Measurements from ENCODE around the gene DEFB112. TPM values are rescaled to one million over a fixed set of nuclear protein-coding genes. Genes with fewer than 3 reads are reported as not detected.

The DEFB112 gene
- polyA plus RNA-seq, 1 donor from 2014 or later, result not detected

- no peak overlapping the region for H3K4me2 ChIP-seq (ENCODE audit: low read length)
- no peaks in the 10 kb centered on the region for H4K20me1 ChIP-seq (ENCODE audit: insufficient read depth)
- H3K79me2 ChIP-seq (replicated peaks; ENCODE audit: insufficient read depth, low read length), result no peaks in the 10 kb centered on the region
- no peak overlapping the region for H3K4me3 ChIP-seq (ENCODE audit: low read length)
- no peak overlapping the region for H3K9ac ChIP-seq (ENCODE audit: low read length)
- no peaks in the 10 kb centered on the region for H3K36me3 ChIP-seq (ENCODE audit: insufficient read depth, low read length)
- H3K9me3 ChIP-seq (ENCODE audit: low read length), result no peaks in the 10 kb centered on the region
- no peaks in the 10 kb centered on the region for H3K27me3 ChIP-seq (ENCODE audit: insufficient read depth, low read depth, low read length)
- no peaks in the 10 kb centered on the region for H3F3A ChIP-seq (ENCODE audit: insufficient read depth, low read length, poor library complexity, severe bottlenecking)
- H3K27ac ChIP-seq (ENCODE audit: low read length), result no peak overlapping the region
- H3K9me2 ChIP-seq (ENCODE audit: insufficient read depth, low read length), result no peaks in the 10 kb centered on the region
- H2AFZ ChIP-seq (ENCODE audit: low read depth, low read length), result no peak overlapping the region
- TF ChIP-seq TAF1 (IDR thresholded peaks at IDR 0.05; ENCODE audit: low read depth) (no peak), MXI1 (conservative IDR thresholded peaks at IDR 0.05; ENCODE audit: poor library complexity, severe bottlenecking) (no peak), SMC3 (conservative IDR thresholded peaks at IDR 0.05; ENCODE audit: poor library complexity) (no peak), EP300 (conservative IDR thresholded peaks at IDR 0.05; ENCODE audit: poor library complexity, severe bottlenecking) (no peak), EZH2 (IDR thresholded peaks at IDR 0.05; ENCODE audit: borderline replicate concordance, insufficient read depth, low read length, poor library complexity, severe bottlenecking) (no peak), POLR2AphosphoS5 (IDR thresholded peaks at IDR 0.05) (no peak), RAD21 (conservative IDR thresholded peaks at IDR 0.05) (no peak)
- TF ChIP-seq, protein P1, sequence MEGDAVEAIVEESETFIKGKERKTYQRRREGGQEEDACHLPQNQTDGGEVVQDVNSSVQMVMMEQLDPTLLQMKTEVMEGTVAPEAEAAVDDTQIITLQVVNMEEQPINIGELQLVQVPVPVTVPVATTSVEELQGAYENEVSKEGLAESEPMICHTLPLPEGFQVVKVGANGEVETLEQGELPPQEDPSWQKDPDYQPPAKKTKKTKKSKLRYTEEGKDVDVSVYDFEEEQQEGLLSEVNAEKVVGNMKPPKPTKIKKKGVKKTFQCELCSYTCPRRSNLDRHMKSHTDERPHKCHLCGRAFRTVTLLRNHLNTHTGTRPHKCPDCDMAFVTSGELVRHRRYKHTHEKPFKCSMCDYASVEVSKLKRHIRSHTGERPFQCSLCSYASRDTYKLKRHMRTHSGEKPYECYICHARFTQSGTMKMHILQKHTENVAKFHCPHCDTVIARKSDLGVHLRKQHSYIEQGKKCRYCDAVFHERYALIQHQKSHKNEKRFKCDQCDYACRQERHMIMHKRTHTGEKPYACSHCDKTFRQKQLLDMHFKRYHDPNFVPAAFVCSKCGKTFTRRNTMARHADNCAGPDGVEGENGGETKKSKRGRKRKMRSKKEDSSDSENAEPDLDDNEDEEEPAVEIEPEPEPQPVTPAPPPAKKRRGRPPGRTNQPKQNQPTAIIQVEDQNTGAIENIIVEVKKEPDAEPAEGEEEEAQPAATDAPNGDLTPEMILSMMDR (IDR thresholded peaks at IDR 0.05; ENCODE audit: poor library complexity, severe bottlenecking), result no peak
- TF ChIP-seq, protein P2, sequence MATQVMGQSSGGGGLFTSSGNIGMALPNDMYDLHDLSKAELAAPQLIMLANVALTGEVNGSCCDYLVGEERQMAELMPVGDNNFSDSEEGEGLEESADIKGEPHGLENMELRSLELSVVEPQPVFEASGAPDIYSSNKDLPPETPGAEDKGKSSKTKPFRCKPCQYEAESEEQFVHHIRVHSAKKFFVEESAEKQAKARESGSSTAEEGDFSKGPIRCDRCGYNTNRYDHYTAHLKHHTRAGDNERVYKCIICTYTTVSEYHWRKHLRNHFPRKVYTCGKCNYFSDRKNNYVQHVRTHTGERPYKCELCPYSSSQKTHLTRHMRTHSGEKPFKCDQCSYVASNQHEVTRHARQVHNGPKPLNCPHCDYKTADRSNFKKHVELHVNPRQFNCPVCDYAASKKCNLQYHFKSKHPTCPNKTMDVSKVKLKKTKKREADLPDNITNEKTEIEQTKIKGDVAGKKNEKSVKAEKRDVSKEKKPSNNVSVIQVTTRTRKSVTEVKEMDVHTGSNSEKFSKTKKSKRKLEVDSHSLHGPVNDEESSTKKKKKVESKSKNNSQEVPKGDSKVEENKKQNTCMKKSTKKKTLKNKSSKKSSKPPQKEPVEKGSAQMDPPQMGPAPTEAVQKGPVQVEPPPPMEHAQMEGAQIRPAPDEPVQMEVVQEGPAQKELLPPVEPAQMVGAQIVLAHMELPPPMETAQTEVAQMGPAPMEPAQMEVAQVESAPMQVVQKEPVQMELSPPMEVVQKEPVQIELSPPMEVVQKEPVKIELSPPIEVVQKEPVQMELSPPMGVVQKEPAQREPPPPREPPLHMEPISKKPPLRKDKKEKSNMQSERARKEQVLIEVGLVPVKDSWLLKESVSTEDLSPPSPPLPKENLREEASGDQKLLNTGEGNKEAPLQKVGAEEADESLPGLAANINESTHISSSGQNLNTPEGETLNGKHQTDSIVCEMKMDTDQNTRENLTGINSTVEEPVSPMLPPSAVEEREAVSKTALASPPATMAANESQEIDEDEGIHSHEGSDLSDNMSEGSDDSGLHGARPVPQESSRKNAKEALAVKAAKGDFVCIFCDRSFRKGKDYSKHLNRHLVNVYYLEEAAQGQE (IDR thresholded peaks at IDR 0.05; ENCODE audit: borderline replicate concordance), result no peak
Measured at GRCh38 chr6:50056242-50056641, 6.5 kb upstream of the DEFB112 start.

- H3K4me2 ChIP-seq (ENCODE audit: low read length), result no peak overlapping the region
- no peak overlapping the region for H3K27ac ChIP-seq (ENCODE audit: low read length)
- no peak overlapping the region for H3K4me3 ChIP-seq (ENCODE audit: low read length)
- no peaks in the 10 kb centered on the region for H3K9me3 ChIP-seq (ENCODE audit: low read length)
- no peak overlapping the region for H3K9ac ChIP-seq (ENCODE audit: low read length)
- TF ChIP-seq MXI1 (conservative IDR thresholded peaks at IDR 0.05; ENCODE audit: poor library complexity, severe bottlenecking), result no peak
- TF ChIP-seq RAD21 (conservative IDR thresholded peaks at IDR 0.05), result no peak
- TF ChIP-seq EP300 (conservative IDR thresholded peaks at IDR 0.05; ENCODE audit: poor library complexity, severe bottlenecking), result no peak
- no peak for TF ChIP-seq SMC3 (conservative IDR thresholded peaks at IDR 0.05; ENCODE audit: poor library complexity)
- TF ChIP-seq, protein P1 (IDR thresholded peaks at IDR 0.05; ENCODE audit: poor library complexity, severe bottlenecking), result no peak
- TF ChIP-seq EZH2 (IDR thresholded peaks at IDR 0.05; ENCODE audit: borderline replicate concordance, insufficient read depth, low read length, poor library complexity, severe bottlenecking), result no peak
- no peak for TF ChIP-seq TAF1 (IDR thresholded peaks at IDR 0.05; ENCODE audit: low read depth)
- no peak for TF ChIP-seq POLR2AphosphoS5 (IDR thresholded peaks at IDR 0.05)
- TF ChIP-seq, protein P2 (IDR thresholded peaks at IDR 0.05; ENCODE audit: borderline replicate concordance), result no peak
- H4K20me1 ChIP-seq (ENCODE audit: insufficient read depth), result no peaks in the 10 kb centered on the region
- no peaks in the 10 kb centered on the region for H3K27me3 ChIP-seq (ENCODE audit: insufficient read depth, low read depth, low read length)
- H3K9me2 ChIP-seq (ENCODE audit: insufficient read depth, low read length), result no peaks in the 10 kb centered on the region
- no peaks in the 10 kb centered on the region for H3K79me2 ChIP-seq (replicated peaks; ENCODE audit: insufficient read depth, low read length)
- no peaks in the 10 kb centered on the region for H3F3A ChIP-seq (ENCODE audit: insufficient read depth, low read length, poor library complexity, severe bottlenecking)
- no peak overlapping the region for H2AFZ ChIP-seq (ENCODE audit: low read depth, low read length)
- H3K36me3 ChIP-seq (ENCODE audit: insufficient read depth, low read length), result no peaks in the 10 kb centered on the region
Measured at GRCh38 chr6:50047026-50047425, 2.7 kb downstream of the DEFB112 start.

All from neural cell (in vitro differentiated cells).